ENCODE measurements around the gene RALGPS1. TPM values are rescaled to one million over a fixed set of nuclear protein-coding genes. Genes with fewer than 3 reads are reported as not detected.

The RALGPS1 gene
- total RNA-seq, 1 donor from 2014 or later, result 3.2 TPM

GRCh38 chr9:127114606-127115005 is 200.0 kb downstream of the RALGPS1 start:
- DNase-seq (ENCODE audit: low spot score) (no peak), ATAC-seq (no peak)

- no peak for DNase-seq (ENCODE audit: low spot score)
- ATAC-seq, result no peak
Observed at GRCh38 chr9:127116088-127116726, 201.6 kb downstream of the RALGPS1 start.

- ATAC-seq (no peak), DNase-seq (ENCODE audit: low spot score) (no peak)
Observed at GRCh38 chr9:127116957-127117356, 202.4 kb downstream of the RALGPS1 start.

GRCh38 chr9:127117801-127118200 is 203.2 kb downstream of the RALGPS1 start:
- no peak for ATAC-seq
- no peak for DNase-seq (ENCODE audit: low spot score)

- no peak for DNase-seq (ENCODE audit: low spot score)
Observed at GRCh38 chr9:127118597-127119319, 204.2 kb downstream of the RALGPS1 start.

GRCh38 chr9:127119320-127119709 is 204.7 kb downstream of the RALGPS1 start:
- no peak for DNase-seq (ENCODE audit: low spot score)

More at GRCh38 chr9:127118597-127119319, 204.2 kb downstream of the RALGPS1 start:
- ATAC-seq, result no peak

GRCh38 chr9:127121628-127122175 is 207.1 kb downstream of the RALGPS1 start:
- no peak for DNase-seq (ENCODE audit: low spot score)
- ATAC-seq, result no peak

More at GRCh38 chr9:127119320-127119709, 204.7 kb downstream of the RALGPS1 start:
- no peak for ATAC-seq

GRCh38 chr9:127122176-127123063 is 207.8 kb downstream of the RALGPS1 start, which contains the start of gene ANGPTL2:
Gene ANGPTL2, minus strand, starts transcription at chr9:127122635. Its CDS starts 13,904 bp downstream, at chr9:127108731.
- DNase-seq (ENCODE audit: low spot score) (peak; percentile 62), ATAC-seq (peak; percentile 82)

GRCh38 chr9:127123064-127123890 is 208.7 kb downstream of the RALGPS1 start:
- no peak for DNase-seq (ENCODE audit: low spot score)
- ATAC-seq, result peak; percentile 8

GRCh38 chr9:127124111-127124531 is 209.5 kb downstream of the RALGPS1 start:
- ATAC-seq (no peak), DNase-seq (ENCODE audit: low spot score) (no peak)

- DNase-seq (ENCODE audit: low spot score) (no peak), ATAC-seq (no peak)
Observed at GRCh38 chr9:127124792-127125191, 210.2 kb downstream of the RALGPS1 start.

GRCh38 chr9:127126971-127127370 is 212.4 kb downstream of the RALGPS1 start:
- ATAC-seq, result no peak
- no peak for DNase-seq (ENCODE audit: low spot score)

GRCh38 chr9:127128341-127129072 is 213.9 kb downstream of the RALGPS1 start:
- DNase-seq (ENCODE audit: low spot score) (no peak), ATAC-seq (no peak)

GRCh38 chr9:127129073-127129717 is 214.6 kb downstream of the RALGPS1 start:
- ATAC-seq (no peak), DNase-seq (ENCODE audit: low spot score) (no peak)

GRCh38 chr9:127129718-127130085 is 215.1 kb downstream of the RALGPS1 start:
- no peak for ATAC-seq
- no peak for DNase-seq (ENCODE audit: low spot score)

GRCh38 chr9:127130235-127130634 is 215.7 kb downstream of the RALGPS1 start:
- ATAC-seq, result no peak
- no peak for DNase-seq (ENCODE audit: low spot score)

GRCh38 chr9:127130661-127131538 is 216.3 kb downstream of the RALGPS1 start:
- peak; percentile 51 for ATAC-seq
- DNase-seq (ENCODE audit: low spot score), result no peak

- ATAC-seq, result no peak
- DNase-seq (ENCODE audit: low spot score), result no peak
Observed at GRCh38 chr9:127131871-127132270, 217.3 kb downstream of the RALGPS1 start.
